Trophoblast cell (in vitro differentiated cells and primary cell): Measurements from ENCODE around the gene ITGB7.

Experiments used
- DNase-seq, 2 donors: peaks; one replicate each; pipeline ENCODE4 v3.0.0-alpha.2; 2016
- H2AFZ ChIP-seq: 2 replicates; pipeline ENCODE4 v1.6.1; 2013; ENCODE audit warnings: low read length, moderate library complexity, mild to moderate bottlenecking; ENCODE audit not compliant: insufficient read depth, poor library complexity
- H2AK5ac ChIP-seq: 2 replicates; pipeline ENCODE4 v1.6.1; 2013; ENCODE audit warnings: mild to moderate bottlenecking, low read length
- H2BK120ac ChIP-seq: 2 replicates; pipeline ENCODE4 v1.6.1; 2013; ENCODE audit warnings: low read length, mild to moderate bottlenecking, moderate library complexity; ENCODE audit not compliant: insufficient read depth, poor library complexity
- H2BK12ac ChIP-seq: 2 replicates; pipeline ENCODE4 v1.6.1; 2013; ENCODE audit warnings: mild to moderate bottlenecking, low read length, moderate library complexity
- H2BK5ac ChIP-seq: 2 replicates; pipeline ENCODE4 v1.6.1; 2013; ENCODE audit warnings: low read length, low read depth, moderate library complexity, mild to moderate bottlenecking; ENCODE audit not compliant: poor library complexity
- H3K14ac ChIP-seq: 2 replicates; pipeline ENCODE4 v1.6.1; 2013; ENCODE audit warnings: mild to moderate bottlenecking, low read length
- H3K18ac ChIP-seq: 2 replicates; pipeline ENCODE4 v1.6.1; 2013; ENCODE audit warnings: mild to moderate bottlenecking, low read length
- H3K23ac ChIP-seq: 2 replicates; pipeline ENCODE4 v1.6.1; 2013; ENCODE audit warnings: low read length
- H3K27ac ChIP-seq: 2 replicates; pipeline ENCODE4 v1.5.1; 2013; ENCODE audit warnings: low read depth, mild to moderate bottlenecking, inconsistent platforms, low read length, moderate library complexity
- H3K27me3 ChIP-seq: 2 replicates; pipeline ENCODE4 v1.6.1; 2013; ENCODE audit warnings: inconsistent platforms, mild to moderate bottlenecking, low read length, moderate library complexity; ENCODE audit not compliant: insufficient read depth
- H3K36me3 ChIP-seq, 2 experiments: 1 replicate in 1 of 2; 2 replicates in 1 of 2; pipeline ENCODE4 v1.6.1; 2013; ENCODE audit warnings: low read length in 2 of 2, mild to moderate bottlenecking in 2 of 2, moderate library complexity in 1 of 2; ENCODE audit not compliant: insufficient read depth in 2 of 2, control insufficient read depth in 1 of 2
- H3K4ac ChIP-seq: 2 replicates; pipeline ENCODE4 v1.6.1; 2013; ENCODE audit warnings: low read depth, mild to moderate bottlenecking, low read length, moderate library complexity
- H3K4me1 ChIP-seq, 2 experiments: 1 replicate in 1 of 2; 2 replicates in 1 of 2; pipeline ENCODE4 v1.6.1; 2013; ENCODE audit warnings: low read length in 2 of 2, mild to moderate bottlenecking in 2 of 2, moderate library complexity in 1 of 2; ENCODE audit not compliant: insufficient read depth in 2 of 2, control insufficient read depth in 1 of 2
- H3K4me2 ChIP-seq: 2 replicates; pipeline ENCODE4 v1.6.1; 2013; ENCODE audit warnings: inconsistent platforms, mild to moderate bottlenecking, low read length, moderate library complexity
- H3K4me3 ChIP-seq: 2 replicates; pipeline ENCODE4 v1.5.1; 2013; ENCODE audit warnings: mild to moderate bottlenecking, low read depth, low read length, inconsistent platforms
- H3K79me1 ChIP-seq: one replicate; pipeline ENCODE4 v1.6.1; 2013; ENCODE audit warnings: low read length
- H3K79me2 ChIP-seq: 2 replicates; pipeline ENCODE4 v1.6.1; 2013; ENCODE audit warnings: low read length, mild to moderate bottlenecking; ENCODE audit not compliant: control insufficient read depth, insufficient read depth, poor library complexity
- H3K9ac ChIP-seq: 2 replicates; pipeline ENCODE4 v1.6.1; 2013; ENCODE audit warnings: mild to moderate bottlenecking, low read length
- H3K9me3 ChIP-seq: 2 replicates; pipeline ENCODE4 v1.6.1; 2013; ENCODE audit warnings: low read depth, mild to moderate bottlenecking, control low read depth, inconsistent platforms, low read length; ENCODE audit not compliant: insufficient read depth
- H4K12ac ChIP-seq: 2 replicates; pipeline ENCODE4 v1.6.1; 2013; ENCODE audit warnings: low read depth, mild to moderate bottlenecking, low read length, moderate library complexity
- H4K8ac ChIP-seq: 2 replicates; pipeline ENCODE4 v1.6.1; 2013; ENCODE audit warnings: low read depth, mild to moderate bottlenecking, low read length, moderate library complexity
- H4K91ac ChIP-seq: one replicate; pipeline ENCODE4 v1.6.1; 2013; ENCODE audit warnings: low read depth, mild to moderate bottlenecking, low read length, moderate library complexity
- WGBS: extraction: QIAGEN DNeasy Blood & Tissue Kit; methylation state at CpG from one replicate; pipeline ENCODE4 v1.1.7; 2013; ENCODE audit warnings: missing lambda C conversion rate; ENCODE audit not compliant: insufficient read length, insufficient coverage; ENCODE audit errors: extremely low coverage; 5-methylcytosine and 5-hydroxymethylcytosine counted together

Gene ITGB7

DNA sequence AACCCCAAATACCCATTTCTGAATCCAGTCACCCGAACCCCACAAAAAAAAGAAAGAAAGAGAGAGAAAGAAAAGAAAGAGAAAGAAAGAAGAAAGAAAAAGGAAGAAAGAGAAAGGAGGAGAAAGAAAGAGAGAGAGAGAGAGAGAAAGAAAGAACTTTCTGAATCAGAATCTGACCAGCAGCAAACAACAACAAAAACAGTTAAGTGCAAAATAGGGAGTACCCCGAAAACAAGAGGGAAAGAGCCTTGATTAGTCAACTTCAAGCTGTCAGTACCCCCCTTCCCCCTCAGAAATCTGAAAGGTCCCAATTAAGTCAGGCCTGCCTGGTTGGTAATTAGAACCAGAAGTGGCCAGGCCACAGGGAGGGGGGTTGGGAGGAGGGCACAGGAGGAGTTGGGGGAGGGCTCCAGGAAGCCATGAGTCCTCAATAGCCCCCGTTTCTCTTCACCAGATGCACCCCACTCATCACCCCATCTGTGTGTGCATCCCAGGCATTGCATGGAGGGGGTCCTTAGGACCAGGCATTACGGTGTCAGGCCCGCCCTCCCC, 15.2 kb upstream of the ITGB7 start:
- Histone ChIP-seq H3K14ac (no peak overlapping the region), H3K4me1 (peaks cover 34 to 42% of the 10 kb centered on the region in 2 experiments), H3K4ac (no peak overlapping the region), H4K91ac (peak overlapping the region; percentile 88), H2AFZ (no peak overlapping the region), H4K8ac (no peak overlapping the region), H2BK120ac (peak overlapping the region; percentile 78), H3K18ac (peak overlapping the region; percentile 33), H4K12ac (no peak overlapping the region), H3K79me2 (peaks cover 4% of the 10 kb centered on the region), H3K79me1 (peaks cover 28% of the 10 kb centered on the region), H3K4me3 (no peak overlapping the region), H3K9me3 (no peaks in the 10 kb centered on the region), H2AK5ac (peak overlapping the region; percentile 49), H2BK12ac (peak overlapping the region; percentile 97), H2BK5ac (peak overlapping the region; percentile 59), H3K36me3 (peaks cover 0 to under 1% of the 10 kb centered on the region in 2 experiments), H3K27me3 (peaks cover 2% of the 10 kb centered on the region), H3K23ac (no peak overlapping the region), H3K27ac (peak overlapping the region; percentile 99), H3K4me2 (peak overlapping the region; percentile 91), H3K9ac (no peak overlapping the region)
- no CpG with 5 or more reads among the region's 5 CpGs for WGBS
- DNase-seq, result no peak

GRCh38 chr12:53221203-53222080, 14.4 kb upstream of the ITGB7 start:
- peak overlapping the region; percentile 99 for H3K27ac ChIP-seq
- H3K36me3 ChIP-seq, result no peaks in the 10 kb centered on the region
- WGBS, result no CpG with 5 or more reads among the region's 72 CpGs
- H3K27me3 ChIP-seq, result peaks cover 2% of the 10 kb centered on the region
- peak overlapping the region; percentile 89 for H2BK12ac ChIP-seq
- peaks cover 4% of the 10 kb centered on the region for H3K79me2 ChIP-seq
- peak overlapping the region; percentile 97 for H2AFZ ChIP-seq
- peak overlapping the region; percentile 98 for H2BK5ac ChIP-seq
- H3K4ac ChIP-seq, result peak overlapping the region; percentile 97
- H3K4me3 ChIP-seq, result peak overlapping the region; percentile 63
- H4K12ac ChIP-seq, result peak overlapping the region; percentile 96
- peak overlapping the region; percentile 99 for H3K14ac ChIP-seq
- peak overlapping the region; percentile 53 for H3K9ac ChIP-seq
- no peaks in the 10 kb centered on the region for H3K9me3 ChIP-seq
- H3K23ac ChIP-seq, result no peak overlapping the region
- DNase-seq, result peak; percentile 47 to 68
- H2AK5ac ChIP-seq, result peak overlapping the region; percentile 95
- peak overlapping the region; percentile 91 for H3K4me2 ChIP-seq
- peaks cover 35 to 49% of the 10 kb centered on the region in 2 experiments for H3K4me1 ChIP-seq
- peak overlapping the region; percentile 96 for H4K8ac ChIP-seq
- peak overlapping the region; percentile 100 for H4K91ac ChIP-seq
- peak overlapping the region; percentile 95 for H2BK120ac ChIP-seq
- peaks cover 28% of the 10 kb centered on the region for H3K79me1 ChIP-seq
- H3K18ac ChIP-seq, result peak overlapping the region; percentile 98

DNA sequence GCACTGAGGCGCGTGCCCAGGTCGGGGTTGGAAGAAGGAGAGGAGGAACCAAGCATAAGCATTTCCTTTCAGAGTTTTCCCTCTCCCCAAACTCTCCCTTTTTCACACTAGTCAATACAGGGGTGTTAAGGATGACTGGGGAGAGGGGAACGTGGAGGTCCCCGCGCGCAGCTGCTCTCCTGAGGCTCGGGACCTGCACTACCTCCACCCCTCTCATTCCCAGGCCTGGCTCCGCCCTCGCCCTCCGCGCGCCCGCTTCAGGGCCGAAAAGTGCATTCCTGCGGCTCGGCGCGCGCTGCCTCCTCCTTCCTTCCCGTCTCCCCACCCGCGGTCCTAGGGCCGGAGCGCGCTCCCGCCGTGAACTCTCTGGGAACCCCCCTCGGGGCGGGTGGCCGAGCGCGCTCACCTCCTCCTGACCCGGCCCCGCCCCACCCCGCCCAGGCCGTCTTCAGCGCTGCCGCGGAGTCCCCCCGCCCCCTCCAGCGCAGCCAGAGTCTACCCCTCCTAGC, 13.7 kb upstream of the ITGB7 start:
- H2BK120ac ChIP-seq, result no peak overlapping the region
- peak overlapping the region; percentile 96 for H4K8ac ChIP-seq
- H3K23ac ChIP-seq, result no peak overlapping the region
- no peak overlapping the region for H3K4ac ChIP-seq
- peak overlapping the region; percentile 99 for H3K14ac ChIP-seq
- WGBS, result no CpG with 5 or more reads among the region's 42 CpGs
- H4K12ac ChIP-seq, result no peak overlapping the region
- peak overlapping the region; percentile 98 for H3K18ac ChIP-seq
- H3K27me3 ChIP-seq, result peaks cover 2% of the 10 kb centered on the region
- DNase-seq, result peak; percentile 96 to 98
- no peak overlapping the region for H2BK12ac ChIP-seq
- H2AFZ ChIP-seq, result peak overlapping the region; percentile 17
- no peak overlapping the region for H2AK5ac ChIP-seq
- peak overlapping the region; percentile 100 for H4K91ac ChIP-seq
- H3K9ac ChIP-seq, result no peak overlapping the region
- peak overlapping the region; percentile 99 for H3K27ac ChIP-seq
- peaks cover 35 to 51% of the 10 kb centered on the region in 2 experiments for H3K4me1 ChIP-seq
- H2BK5ac ChIP-seq, result peak overlapping the region; percentile 98
- H3K4me2 ChIP-seq, result peak overlapping the region; percentile 98
- peaks cover 28% of the 10 kb centered on the region for H3K79me1 ChIP-seq
- H3K79me2 ChIP-seq, result peaks cover 4% of the 10 kb centered on the region
- H3K4me3 ChIP-seq, result peak overlapping the region; percentile 65
- no peaks in the 10 kb centered on the region for H3K36me3 ChIP-seq
- no peaks in the 10 kb centered on the region for H3K9me3 ChIP-seq

DNA sequence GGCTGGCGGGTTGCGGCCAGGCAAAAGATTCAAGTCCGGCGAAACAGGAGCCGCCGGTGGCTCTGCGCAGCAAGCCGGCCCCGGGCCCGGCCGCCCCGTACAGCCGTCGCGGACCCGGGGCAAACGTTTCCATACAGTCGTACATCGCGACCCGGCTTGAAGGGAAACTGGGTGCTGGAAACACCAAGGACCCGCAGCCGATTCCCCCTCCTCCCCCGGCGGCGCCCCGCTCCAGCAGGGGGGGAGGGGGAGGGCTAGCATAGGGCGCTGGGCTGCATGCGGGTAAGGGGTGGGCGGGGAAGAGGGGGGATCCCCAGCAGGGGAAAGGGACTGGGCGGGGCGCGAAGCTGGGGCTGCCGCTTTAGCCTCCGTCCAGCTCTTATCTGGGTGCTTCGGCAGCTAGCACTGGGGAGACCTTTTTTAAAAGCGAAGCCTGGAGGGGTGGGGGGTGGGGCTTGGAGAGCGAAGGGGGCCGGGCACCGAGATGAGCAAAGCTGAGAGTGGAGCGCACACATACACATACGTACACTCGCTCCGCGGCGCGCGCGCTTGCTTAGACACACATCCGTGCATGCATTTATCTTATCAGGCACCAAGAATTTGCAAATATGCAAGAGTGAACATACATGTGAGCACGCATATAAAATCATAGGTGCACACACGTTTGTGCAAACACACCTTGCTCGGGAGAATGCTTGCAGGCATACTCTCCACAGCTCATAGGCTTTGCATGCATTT, 13.1 kb upstream of the ITGB7 start:
- Histone ChIP-seq H3K9me3 (peaks cover under 1% of the 10 kb centered on the region), H2BK12ac (no peak overlapping the region), H4K91ac (peak overlapping the region; percentile 30), H3K4me2 (peak overlapping the region; percentile 98), H3K4me3 (peak overlapping the region; percentile 65), H3K27ac (no peak overlapping the region), H3K79me1 (peaks cover 28% of the 10 kb centered on the region), H4K8ac (no peak overlapping the region), H2AFZ (peak overlapping the region; percentile 47), H3K79me2 (peaks cover 4% of the 10 kb centered on the region), H2AK5ac (no peak overlapping the region), H3K36me3 (peaks cover 2 to 4% of the 10 kb centered on the region in 2 experiments), H3K14ac (peak overlapping the region; percentile 24), H3K4ac (no peak overlapping the region), H3K4me1 (peaks cover 34 to 49% of the 10 kb centered on the region in 2 experiments), H4K12ac (no peak overlapping the region), H3K18ac (no peak overlapping the region), H3K23ac (no peak overlapping the region), H2BK5ac (no peak overlapping the region), H3K9ac (peak overlapping the region; percentile 55), H2BK120ac (no peak overlapping the region), H3K27me3 (peaks cover 2% of the 10 kb centered on the region)
- peak; percentile 53 to 63 for DNase-seq
- no CpG with 5 or more reads among the region's 53 CpGs for WGBS
